GM12865 (cell line): ENCODE data around the gene AK1.
A peak's percentile ranks its signal among the peaks of the same experiment; 100 is the strongest.

Experiments
- DNase-seq: peaks from one replicate; pipeline ENCODE4 v3.0.0; 2010; ENCODE audit warnings: low read depth
- H3K4me3 ChIP-seq: 2 replicates; pipeline ENCODE4 v1.5.1; 2011; ENCODE audit warnings: mild to moderate bottlenecking, low read depth, low read length, control low read depth
- TF ChIP-seq, protein P1 (sequence below): IDR thresholded peaks from 2 replicates; pipeline ENCODE4 v1.5.1; 2011; ENCODE audit warnings: low read length, control low read depth, low read depth, inconsistent platforms; ENCODE audit not compliant: insufficient read depth; ENCODE audit errors: missing control alignments

The AK1 gene

DNA sequence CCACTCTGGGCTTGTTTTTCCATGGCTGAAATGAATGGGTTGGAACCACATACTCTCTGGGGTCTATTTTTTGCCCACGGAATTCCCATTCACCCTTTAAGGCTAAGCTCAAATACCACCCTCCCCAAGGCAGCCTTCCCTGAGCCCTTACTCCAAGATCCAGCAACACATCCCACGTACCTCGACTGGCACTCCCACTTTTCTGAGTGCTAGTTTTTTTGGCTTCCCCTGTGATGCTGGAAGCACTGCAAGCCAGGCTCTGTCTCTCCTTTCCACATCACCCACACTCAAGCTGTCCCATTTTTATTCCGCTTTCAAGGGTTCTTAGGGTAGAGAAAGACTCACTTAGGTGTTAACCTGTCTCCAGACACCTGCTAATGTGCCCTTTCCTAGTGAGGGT lies 15.9 kb upstream of the AK1 start:
- TF ChIP-seq, protein P1, sequence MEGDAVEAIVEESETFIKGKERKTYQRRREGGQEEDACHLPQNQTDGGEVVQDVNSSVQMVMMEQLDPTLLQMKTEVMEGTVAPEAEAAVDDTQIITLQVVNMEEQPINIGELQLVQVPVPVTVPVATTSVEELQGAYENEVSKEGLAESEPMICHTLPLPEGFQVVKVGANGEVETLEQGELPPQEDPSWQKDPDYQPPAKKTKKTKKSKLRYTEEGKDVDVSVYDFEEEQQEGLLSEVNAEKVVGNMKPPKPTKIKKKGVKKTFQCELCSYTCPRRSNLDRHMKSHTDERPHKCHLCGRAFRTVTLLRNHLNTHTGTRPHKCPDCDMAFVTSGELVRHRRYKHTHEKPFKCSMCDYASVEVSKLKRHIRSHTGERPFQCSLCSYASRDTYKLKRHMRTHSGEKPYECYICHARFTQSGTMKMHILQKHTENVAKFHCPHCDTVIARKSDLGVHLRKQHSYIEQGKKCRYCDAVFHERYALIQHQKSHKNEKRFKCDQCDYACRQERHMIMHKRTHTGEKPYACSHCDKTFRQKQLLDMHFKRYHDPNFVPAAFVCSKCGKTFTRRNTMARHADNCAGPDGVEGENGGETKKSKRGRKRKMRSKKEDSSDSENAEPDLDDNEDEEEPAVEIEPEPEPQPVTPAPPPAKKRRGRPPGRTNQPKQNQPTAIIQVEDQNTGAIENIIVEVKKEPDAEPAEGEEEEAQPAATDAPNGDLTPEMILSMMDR: no peak
- DNase-seq: no peak
- no peak overlapping the region for H3K4me3 ChIP-seq

DNA sequence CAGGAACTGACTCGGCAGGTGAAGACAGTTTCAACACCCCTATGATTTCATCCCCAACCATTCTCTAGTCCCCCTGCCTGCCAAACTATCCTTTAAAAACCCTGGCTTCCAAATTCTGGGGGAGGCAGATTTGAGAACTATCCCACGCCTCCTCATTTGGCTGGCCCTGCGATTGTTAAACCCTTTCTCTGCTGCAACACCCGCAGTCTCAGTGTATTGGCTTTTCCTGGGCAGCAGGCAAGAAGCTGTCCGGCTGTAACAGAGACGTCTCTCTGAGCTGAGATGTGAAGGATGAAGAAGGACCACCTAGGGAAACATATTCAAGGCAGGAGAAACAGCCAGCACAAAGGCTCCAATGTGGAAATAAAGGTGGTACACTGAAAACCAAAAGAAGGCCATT lies 15.4 kb upstream of the AK1 start:
- TF ChIP-seq, protein P1: no peak
- no peak overlapping the region for H3K4me3 ChIP-seq
- DNase-seq: no peak

DNA sequence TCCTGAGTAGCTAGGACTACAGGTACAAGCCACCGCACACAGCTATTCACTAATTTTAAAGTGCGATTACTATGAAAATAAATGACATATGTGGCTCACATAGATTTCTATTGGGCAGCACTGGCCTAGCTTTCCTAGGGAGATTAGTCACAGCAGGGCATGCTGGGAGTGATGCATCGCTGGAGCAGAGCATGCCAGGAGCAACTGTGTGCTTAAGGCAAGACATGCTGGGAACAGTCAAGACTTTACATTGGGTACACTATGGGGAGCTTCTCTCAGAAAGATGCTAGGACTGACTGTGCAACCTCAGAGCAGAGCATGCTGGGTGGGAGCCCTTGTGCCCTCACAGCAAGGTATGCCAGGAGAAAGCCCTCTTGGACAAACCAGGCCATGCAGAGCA lies 12.6 kb upstream of the AK1 start:
- no peak overlapping the region for H3K4me3 ChIP-seq
- TF ChIP-seq, protein P1: no peak
- DNase-seq: no peak

DNA sequence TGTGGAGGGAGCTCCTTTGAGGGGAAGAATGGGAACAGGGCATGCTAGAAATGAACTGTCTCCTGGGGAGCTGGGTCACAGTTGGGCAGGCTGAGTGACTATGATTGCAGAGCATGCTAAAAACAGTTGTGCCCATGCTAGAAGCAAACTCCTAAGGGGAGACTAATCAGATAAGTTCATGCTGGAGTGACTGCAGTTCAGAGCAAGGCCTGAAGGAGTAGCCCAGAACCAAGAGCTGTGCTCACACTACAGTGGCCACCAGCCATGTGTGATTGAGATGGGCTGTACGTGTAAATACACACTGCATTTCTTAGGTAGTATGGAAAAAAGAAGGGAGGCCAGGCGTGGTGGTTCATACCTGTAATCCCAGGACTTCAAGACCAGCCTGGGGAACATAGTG lies 10.3 kb upstream of the AK1 start:
- peak; percentile 46 for DNase-seq
- TF ChIP-seq, protein P1: peak; percentile 33
- H3K4me3 ChIP-seq: no peak overlapping the region

DNA sequence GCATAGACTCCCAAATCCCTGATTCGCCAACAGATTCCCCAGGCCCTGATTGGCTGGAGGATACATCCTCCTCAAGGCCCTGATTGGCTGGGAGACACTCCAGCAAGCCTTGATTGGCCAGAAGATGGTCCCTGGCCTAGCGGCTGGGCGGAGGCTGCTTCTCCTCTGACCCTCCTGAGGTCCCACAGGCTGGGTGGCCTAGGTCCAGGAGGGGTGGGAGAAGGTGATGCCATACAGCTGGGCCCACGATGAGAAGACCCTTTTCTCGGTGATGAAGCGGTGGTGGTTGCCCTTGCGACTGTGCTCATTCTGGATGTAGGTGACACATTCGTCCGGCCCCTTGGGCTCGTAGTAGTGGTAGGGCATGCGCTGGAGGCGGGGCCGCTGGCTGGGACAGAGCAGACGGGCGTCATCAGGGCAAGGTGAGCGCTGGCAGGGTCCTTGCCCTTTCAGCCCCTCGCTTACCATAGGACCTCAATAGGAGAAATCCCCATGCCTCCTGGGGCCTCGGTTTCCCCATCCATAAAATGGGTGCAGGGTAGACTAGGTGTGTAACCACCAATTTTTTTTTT lies 9.0 kb upstream of the AK1 start:
- TF ChIP-seq, protein P1: no peak
- no peak for DNase-seq
- H3K4me3 ChIP-seq: no peak overlapping the region

DNA sequence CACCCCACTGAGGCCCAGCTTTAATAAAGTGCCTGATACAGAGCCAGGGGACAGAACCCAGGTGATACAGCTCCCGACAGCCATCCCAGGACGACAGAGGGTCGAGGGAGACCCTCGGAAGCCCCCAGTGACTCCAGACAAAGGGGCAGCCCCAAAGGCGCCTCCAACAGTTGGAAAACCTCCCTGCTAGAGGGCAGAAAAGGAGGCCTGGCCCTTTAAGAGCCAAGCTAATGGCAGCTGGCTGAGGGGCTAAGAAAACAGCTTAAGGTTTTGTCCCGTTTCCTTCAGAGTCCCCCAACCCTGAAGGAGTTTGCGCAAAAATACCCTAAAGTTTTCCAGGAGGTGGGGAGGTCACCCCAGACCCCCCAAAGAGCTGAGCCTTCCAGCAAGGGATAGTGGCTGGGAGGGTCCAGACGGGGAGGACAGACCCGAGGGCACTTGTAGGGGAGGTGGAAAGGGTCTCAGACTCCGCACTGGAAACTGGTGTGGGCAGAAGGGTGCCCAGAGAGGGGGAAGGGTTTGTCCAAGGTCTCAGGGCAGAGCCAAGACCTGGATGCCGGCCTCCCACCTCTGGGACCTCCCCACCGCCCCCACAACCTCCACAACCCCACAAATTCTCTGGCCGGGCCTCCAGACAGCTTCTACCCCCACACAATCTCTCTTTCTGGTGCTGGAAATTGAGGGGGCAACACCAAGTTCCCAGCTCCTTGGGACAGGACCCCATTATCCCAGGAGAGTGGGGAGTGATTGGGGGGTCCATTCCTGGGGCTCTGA lies 8.2 kb upstream of the AK1 start:
- H3K4me3 ChIP-seq: no peak overlapping the region
- DNase-seq: no peak
- TF ChIP-seq, protein P1: no peak
